ENCODE data around the gene CCDC188. TPM values are rescaled to one million over a fixed set of nuclear protein-coding genes. Genes with fewer than 3 reads are reported as not detected.

The CCDC188 gene
- polyA plus RNA-seq, 1 donor (not counting 4 experiments of a cell fraction or from before 2014, with no cell fraction given), result not detected

DNA sequence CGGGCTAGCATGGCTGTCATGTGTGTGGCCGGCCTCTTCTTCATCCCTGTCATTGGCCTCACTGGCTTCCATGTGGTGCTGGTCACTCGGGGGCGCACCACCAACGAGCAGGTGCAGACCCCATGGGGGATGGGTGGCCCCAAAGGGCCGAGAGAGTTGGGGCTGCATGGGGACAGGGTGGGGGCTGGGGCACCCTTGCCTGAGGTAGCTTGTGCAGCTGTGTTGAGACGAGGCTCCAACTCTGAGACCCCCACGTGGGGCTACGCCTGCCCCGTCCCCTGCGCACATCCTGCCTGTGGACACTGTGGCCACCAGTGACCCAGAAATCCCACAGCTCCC is 10.8 kb downstream of the CCDC188 start:
- TF ChIP-seq, protein P1, sequence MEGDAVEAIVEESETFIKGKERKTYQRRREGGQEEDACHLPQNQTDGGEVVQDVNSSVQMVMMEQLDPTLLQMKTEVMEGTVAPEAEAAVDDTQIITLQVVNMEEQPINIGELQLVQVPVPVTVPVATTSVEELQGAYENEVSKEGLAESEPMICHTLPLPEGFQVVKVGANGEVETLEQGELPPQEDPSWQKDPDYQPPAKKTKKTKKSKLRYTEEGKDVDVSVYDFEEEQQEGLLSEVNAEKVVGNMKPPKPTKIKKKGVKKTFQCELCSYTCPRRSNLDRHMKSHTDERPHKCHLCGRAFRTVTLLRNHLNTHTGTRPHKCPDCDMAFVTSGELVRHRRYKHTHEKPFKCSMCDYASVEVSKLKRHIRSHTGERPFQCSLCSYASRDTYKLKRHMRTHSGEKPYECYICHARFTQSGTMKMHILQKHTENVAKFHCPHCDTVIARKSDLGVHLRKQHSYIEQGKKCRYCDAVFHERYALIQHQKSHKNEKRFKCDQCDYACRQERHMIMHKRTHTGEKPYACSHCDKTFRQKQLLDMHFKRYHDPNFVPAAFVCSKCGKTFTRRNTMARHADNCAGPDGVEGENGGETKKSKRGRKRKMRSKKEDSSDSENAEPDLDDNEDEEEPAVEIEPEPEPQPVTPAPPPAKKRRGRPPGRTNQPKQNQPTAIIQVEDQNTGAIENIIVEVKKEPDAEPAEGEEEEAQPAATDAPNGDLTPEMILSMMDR (optimal IDR thresholded peaks at IDR 0.05 in 1 of 3, IDR thresholded peaks at IDR 0.05 in 1 of 3, conservative IDR thresholded peaks at IDR 0.05 in 1 of 3; ENCODE audit: extremely low read depth in 1 of 3, insufficient read depth in 2 of 3, low read length in 3 of 3), result no peak
- no peak for TF ChIP-seq EZH2 (IDR thresholded peaks at IDR 0.05; ENCODE audit: low read length)
- Histone ChIP-seq H3K27ac (ENCODE audit: control insufficient read depth, insufficient read depth, low read length) (no peak overlapping the region), H3K4me2 (ENCODE audit: control insufficient read depth, extremely low read depth, insufficient read depth, low read depth, low read length) (no peak overlapping the region), H3K4me3 (ENCODE audit: control insufficient read depth in 2 of 3, extremely low read depth in 1 of 3, insufficient read depth in 2 of 3, low read depth in 1 of 3, low read length in 3 of 3) (no peak overlapping the region), H3K9me3 (ENCODE audit: control insufficient read depth, low read depth, low read length) (no peaks in the 10 kb centered on the region), H2AFZ (ENCODE audit: control insufficient read depth, low read length) (no peak overlapping the region), H3K27me3 (ENCODE audit: control insufficient read depth, extremely low read depth, insufficient read depth, low read length) (no peaks in the 10 kb centered on the region), H3K9ac (ENCODE audit: control insufficient read depth, extremely low read depth, insufficient read depth, low read length) (no peak overlapping the region), H4K20me1 (ENCODE audit: control insufficient read depth, extremely low read depth, insufficient read depth, low read length) (peaks cover 21% of the 10 kb centered on the region), H3K4me1 (ENCODE audit: control insufficient read depth, extremely low read depth, insufficient read depth, low read length) (peaks cover 3% of the 10 kb centered on the region), H3K79me2 (ENCODE audit: control insufficient read depth, insufficient read depth, low read length) (peaks cover 42% of the 10 kb centered on the region), H3K36me3 (ENCODE audit: control insufficient read depth in 2 of 2, extremely low read depth in 1 of 2, insufficient read depth in 2 of 2, low read length in 2 of 2) (peaks cover 9 to 25% of the 10 kb centered on the region in 2 experiments), H3K9me1 (ENCODE audit: control insufficient read depth, extremely low read depth, insufficient read depth, low read length) (no peaks in the 10 kb centered on the region)
- DNase-seq (ENCODE audit: low read depth, low spot score) (no peak), FAIRE-seq (no peak)
- dilution Hi-C loops (cut with MboI; ENCODE audit: extremely low pct_ligation_motif_present, low sequenced_read_pairs), result no loop called here

DNA sequence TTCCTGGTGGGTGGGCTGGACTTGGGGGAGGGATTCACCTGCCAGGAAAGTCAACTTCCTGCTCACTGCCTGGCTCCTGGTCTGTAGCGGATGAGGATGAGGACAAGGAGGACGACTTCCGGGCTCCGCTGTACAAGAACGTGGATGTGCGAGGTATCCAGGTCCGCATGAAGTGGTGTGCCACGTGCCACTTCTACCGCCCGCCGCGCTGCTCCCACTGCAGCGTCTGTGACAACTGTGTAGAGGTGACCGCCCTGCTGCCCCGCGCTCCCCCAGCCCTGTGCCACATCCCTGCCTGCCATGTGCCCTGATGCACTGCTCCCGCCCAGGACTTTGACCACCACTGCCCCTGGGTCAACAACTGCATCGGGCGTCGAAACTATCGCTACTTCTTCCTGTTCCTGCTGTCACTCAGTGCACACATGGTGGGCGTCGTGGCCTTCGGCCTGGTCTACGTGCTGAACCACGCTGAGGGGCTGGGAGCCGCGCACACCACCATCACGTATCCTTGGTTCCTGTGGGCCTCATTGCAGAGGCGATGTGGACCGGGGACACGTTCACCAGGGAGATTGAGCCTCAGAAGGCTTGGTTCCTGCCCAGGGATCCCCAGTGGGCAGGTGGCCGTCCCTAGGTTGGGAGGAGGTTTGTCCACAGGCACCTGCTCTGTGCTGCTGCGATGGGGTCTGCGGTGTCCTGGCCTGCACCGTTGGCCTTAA is 11.3 kb downstream of the CCDC188 start:
- no peak overlapping the region for H2AFZ ChIP-seq (ENCODE audit: control insufficient read depth, low read length)
- no peak overlapping the region for H3K27ac ChIP-seq (ENCODE audit: control insufficient read depth, insufficient read depth, low read length)
- H3K9me3 ChIP-seq (ENCODE audit: control insufficient read depth, low read depth, low read length), result no peaks in the 10 kb centered on the region
- dilution Hi-C loops (cut with MboI; ENCODE audit: extremely low pct_ligation_motif_present, low sequenced_read_pairs), result no loop called here
- peaks cover 23% of the 10 kb centered on the region for H4K20me1 ChIP-seq (ENCODE audit: control insufficient read depth, extremely low read depth, insufficient read depth, low read length)
- no peaks in the 10 kb centered on the region for H3K9me1 ChIP-seq (ENCODE audit: control insufficient read depth, extremely low read depth, insufficient read depth, low read length)
- DNase-seq (ENCODE audit: low read depth, low spot score) (no peak), FAIRE-seq (no peak)
- no peaks in the 10 kb centered on the region for H3K27me3 ChIP-seq (ENCODE audit: control insufficient read depth, extremely low read depth, insufficient read depth, low read length)
- peaks cover 3% of the 10 kb centered on the region for H3K4me1 ChIP-seq (ENCODE audit: control insufficient read depth, extremely low read depth, insufficient read depth, low read length)
- no peak overlapping the region for H3K4me2 ChIP-seq (ENCODE audit: control insufficient read depth, extremely low read depth, insufficient read depth, low read depth, low read length)
- H3K79me2 ChIP-seq (ENCODE audit: control insufficient read depth, insufficient read depth, low read length), result peaks cover 47% of the 10 kb centered on the region
- no peak overlapping the region for H3K4me3 ChIP-seq (ENCODE audit: control insufficient read depth in 2 of 3, extremely low read depth in 1 of 3, insufficient read depth in 2 of 3, low read depth in 1 of 3, low read length in 3 of 3)
- H3K9ac ChIP-seq (ENCODE audit: control insufficient read depth, extremely low read depth, insufficient read depth, low read length), result no peak overlapping the region
- H3K36me3 ChIP-seq (ENCODE audit: control insufficient read depth in 2 of 2, extremely low read depth in 1 of 2, insufficient read depth in 2 of 2, low read length in 2 of 2), result peaks cover 9 to 25% of the 10 kb centered on the region in 2 experiments
- TF ChIP-seq, protein P1 (optimal IDR thresholded peaks at IDR 0.05 in 1 of 3, IDR thresholded peaks at IDR 0.05 in 1 of 3, conservative IDR thresholded peaks at IDR 0.05 in 1 of 3; ENCODE audit: extremely low read depth in 1 of 3, insufficient read depth in 2 of 3, low read length in 3 of 3), result no peak
- no peak for TF ChIP-seq EZH2 (IDR thresholded peaks at IDR 0.05; ENCODE audit: low read length)

All from keratinocyte (primary cell).